Vagina (tissue), 2 donors: ENCODE data around the gene NUP62. TPM values are rescaled to one million over a fixed set of nuclear protein-coding genes. Genes with fewer than 3 reads are reported as not detected.
A peak's percentile ranks its signal among the peaks of the same experiment; 100 is the strongest.

ENCODE experiments used
- DNase-seq, 2 donors: peaks; one replicate each; pipeline ENCODE4 v3.0.0-alpha.2; 2017; ENCODE audit errors: extremely low spot score in 2 of 2
- H3K27ac ChIP-seq: fragments of 200-600 bp; sonication (generic); one replicate; pipeline ENCODE4 v1.5.1; 2019
- H3K27me3 ChIP-seq: fragments of 200-600 bp; sonication (generic); one replicate; pipeline ENCODE4 v1.5.1; 2019
- H3K36me3 ChIP-seq, 2 donors: fragments of 200-600 bp; sonication (generic); one replicate each; pipeline ENCODE4 v1.5.1; 2017 to 2019
- H3K4me1 ChIP-seq: fragments of 200-600 bp; sonication (generic); one replicate; pipeline ENCODE4 v1.5.1; 2019
- H3K4me3 ChIP-seq, 2 donors: fragments of 200-600 bp; sonication (generic); 1 replicate in 1 of 2; 2 replicates in 1 of 2; pipeline ENCODE4 v1.5.1; 2016 to 2019
- H3K9me3 ChIP-seq: fragments of 200-600 bp; sonication (generic); one replicate; pipeline ENCODE4 v1.5.1; 2019
- POLR2A ChIP-seq, 2 donors: fragments of 450-650 bp; IDR thresholded peaks; one replicate each; pipeline ENCODE4 v1.6.1; 2017; ENCODE audit warnings: antibody characterized with exemption in 2 of 2, mild to moderate bottlenecking in 2 of 2, moderate library complexity in 2 of 2
- POLR2AphosphoS5 ChIP-seq, 2 donors: sonication (generic); formaldehyde crosslinking; IDR thresholded peaks; one replicate each; pipeline ENCODE4 v1.9.0; 2017; ENCODE audit warnings: antibody characterized with exemption in 2 of 2, mild to moderate bottlenecking in 2 of 2, low read depth in 1 of 2; ENCODE audit not compliant: insufficient read depth in 1 of 2
- intact Hi-C: fragments of 100-400 bp; cut with DNase I; formaldehyde crosslinking; loops from one replicate; pipeline ENCODE4 v1.15.1; 2023
- total RNA-seq: library from RNA; depleted of rRNA; stranded (reverse); fragments of >200 nt; gene quantifications from one replicate; pipeline ENCODE4 v1.2.3, GENCODE V29; 2016
- TF ChIP-seq, protein P1 (sequence below), 3 experiments: fragments of 450-650 bp in 2 of 3; fragments of 200-600 bp in 1 of 3; sonication (generic) in 1 of 3; IDR thresholded peaks; one replicate each; pipeline ENCODE4 v1.5.1; 2017 to 2019; ENCODE audit warnings: antibody characterized with exemption in 3 of 3, mild to moderate bottlenecking in 2 of 3, moderate library complexity in 2 of 3

The NUP62 gene
- total RNA-seq, 1 donor from 2014 or later = 38.5 TPM

DNA sequence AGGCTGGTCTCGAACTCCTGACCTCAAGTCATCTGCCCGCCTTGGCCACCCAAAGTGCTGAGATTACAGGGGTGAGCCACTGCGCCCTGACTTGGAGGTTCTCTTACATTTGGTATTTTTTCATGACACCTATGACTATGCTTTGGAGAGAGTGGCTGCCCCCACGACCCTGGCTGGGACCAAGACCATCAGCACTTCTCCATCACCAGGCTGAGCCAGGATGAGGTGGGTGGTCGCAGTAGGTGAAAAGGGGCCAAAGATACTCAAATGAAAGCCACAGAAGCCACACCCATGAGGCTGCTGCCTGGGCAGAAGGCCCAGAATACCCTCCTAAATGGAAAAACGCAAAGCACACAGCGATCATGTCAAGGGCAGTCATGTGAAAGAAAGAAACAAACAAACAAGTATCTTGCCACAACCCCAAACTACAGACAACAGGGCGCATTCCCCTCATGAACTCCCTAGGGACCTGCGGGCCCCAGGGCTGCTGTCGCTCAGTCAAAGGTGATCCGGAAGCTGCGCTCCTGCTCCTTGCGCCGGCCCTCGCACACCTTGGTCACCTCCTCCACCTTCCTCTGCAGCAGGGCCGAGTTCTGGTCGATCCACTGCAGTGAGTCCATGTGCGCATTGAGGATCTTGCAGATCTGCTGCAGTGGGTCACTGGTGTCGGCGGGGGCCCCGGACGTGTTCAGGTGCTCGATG is 21.4 kb downstream of the NUP62 start:
- Histone ChIP-seq H3K4me3 (no peak overlapping the region), H3K27ac (no peak overlapping the region), H3K36me3 (peaks cover 0 to 18% of the 10 kb centered on the region in 2 donors), H3K27me3 (no peaks in the 10 kb centered on the region), H3K9me3 (no peaks in the 10 kb centered on the region), H3K4me1 (no peaks in the 10 kb centered on the region)
- TF ChIP-seq POLR2AphosphoS5 (IDR thresholded peaks at IDR 0.05; ENCODE audit: insufficient read depth in 1 of 2, low read depth in 1 of 2) (no peak), POLR2A (IDR thresholded peaks at IDR 0.05) (no peak)
- TF ChIP-seq, protein P1, sequence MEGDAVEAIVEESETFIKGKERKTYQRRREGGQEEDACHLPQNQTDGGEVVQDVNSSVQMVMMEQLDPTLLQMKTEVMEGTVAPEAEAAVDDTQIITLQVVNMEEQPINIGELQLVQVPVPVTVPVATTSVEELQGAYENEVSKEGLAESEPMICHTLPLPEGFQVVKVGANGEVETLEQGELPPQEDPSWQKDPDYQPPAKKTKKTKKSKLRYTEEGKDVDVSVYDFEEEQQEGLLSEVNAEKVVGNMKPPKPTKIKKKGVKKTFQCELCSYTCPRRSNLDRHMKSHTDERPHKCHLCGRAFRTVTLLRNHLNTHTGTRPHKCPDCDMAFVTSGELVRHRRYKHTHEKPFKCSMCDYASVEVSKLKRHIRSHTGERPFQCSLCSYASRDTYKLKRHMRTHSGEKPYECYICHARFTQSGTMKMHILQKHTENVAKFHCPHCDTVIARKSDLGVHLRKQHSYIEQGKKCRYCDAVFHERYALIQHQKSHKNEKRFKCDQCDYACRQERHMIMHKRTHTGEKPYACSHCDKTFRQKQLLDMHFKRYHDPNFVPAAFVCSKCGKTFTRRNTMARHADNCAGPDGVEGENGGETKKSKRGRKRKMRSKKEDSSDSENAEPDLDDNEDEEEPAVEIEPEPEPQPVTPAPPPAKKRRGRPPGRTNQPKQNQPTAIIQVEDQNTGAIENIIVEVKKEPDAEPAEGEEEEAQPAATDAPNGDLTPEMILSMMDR (IDR thresholded peaks at IDR 0.05) = no peak
- no peak for DNase-seq
- intact Hi-C loops = no loop called here

DNA sequence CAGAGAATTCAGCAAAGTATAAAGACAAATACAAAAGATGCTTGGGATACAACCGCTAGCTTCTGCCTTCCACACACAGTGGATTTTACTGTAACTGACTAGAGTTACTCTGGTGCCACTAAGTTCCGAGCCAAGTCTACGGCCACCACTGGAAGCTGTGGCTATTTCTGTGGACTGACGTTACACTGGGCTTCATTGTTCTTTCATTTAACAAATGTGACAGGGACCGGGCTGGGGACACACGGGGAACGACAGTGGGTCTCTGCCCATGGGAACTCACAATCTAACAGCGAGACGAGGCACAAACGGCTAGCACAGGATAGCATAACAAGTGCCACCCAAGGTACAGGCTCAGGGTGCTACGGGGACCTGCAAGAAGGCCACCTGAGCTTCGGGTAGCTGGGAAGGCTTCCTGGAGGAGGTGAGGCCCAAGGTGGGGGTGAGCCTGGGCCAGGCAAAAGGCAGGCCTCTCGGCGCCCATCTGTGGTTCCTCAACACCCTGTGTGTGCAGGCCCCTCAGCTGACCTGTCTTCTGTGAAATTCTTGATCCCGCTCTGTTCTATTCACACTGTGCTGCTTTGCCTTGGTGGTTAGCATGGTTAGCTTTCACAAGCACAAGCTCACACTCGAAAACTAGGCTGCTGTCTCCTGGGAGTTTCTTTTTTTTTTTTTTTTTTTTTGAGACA is 22.3 kb downstream of the NUP62 start:
- intact Hi-C loops = no loop called here
- Histone ChIP-seq H3K27me3 (no peaks in the 10 kb centered on the region), H3K27ac (no peak overlapping the region), H3K4me1 (no peaks in the 10 kb centered on the region), H3K4me3 (no peak overlapping the region), H3K36me3 (peaks cover 0 to 18% of the 10 kb centered on the region in 2 donors), H3K9me3 (no peaks in the 10 kb centered on the region)
- no peak for TF ChIP-seq POLR2A (IDR thresholded peaks at IDR 0.05)
- TF ChIP-seq, protein P1 (IDR thresholded peaks at IDR 0.05) = no peak
- no peak for TF ChIP-seq POLR2AphosphoS5 (IDR thresholded peaks at IDR 0.05; ENCODE audit: insufficient read depth in 1 of 2, low read depth in 1 of 2)
- no peak for DNase-seq

- no peaks in the 10 kb centered on the region for H3K9me3 ChIP-seq
- no peak for TF ChIP-seq POLR2A (IDR thresholded peaks at IDR 0.05)
- TF ChIP-seq, protein P1 (IDR thresholded peaks at IDR 0.05) = no peak
- no peak for TF ChIP-seq POLR2AphosphoS5 (IDR thresholded peaks at IDR 0.05; ENCODE audit: insufficient read depth in 1 of 2, low read depth in 1 of 2)
- no peak for DNase-seq
Measured at GRCh38 chr19:49904136-49904535, 25.2 kb downstream of the NUP62 start.

DNA sequence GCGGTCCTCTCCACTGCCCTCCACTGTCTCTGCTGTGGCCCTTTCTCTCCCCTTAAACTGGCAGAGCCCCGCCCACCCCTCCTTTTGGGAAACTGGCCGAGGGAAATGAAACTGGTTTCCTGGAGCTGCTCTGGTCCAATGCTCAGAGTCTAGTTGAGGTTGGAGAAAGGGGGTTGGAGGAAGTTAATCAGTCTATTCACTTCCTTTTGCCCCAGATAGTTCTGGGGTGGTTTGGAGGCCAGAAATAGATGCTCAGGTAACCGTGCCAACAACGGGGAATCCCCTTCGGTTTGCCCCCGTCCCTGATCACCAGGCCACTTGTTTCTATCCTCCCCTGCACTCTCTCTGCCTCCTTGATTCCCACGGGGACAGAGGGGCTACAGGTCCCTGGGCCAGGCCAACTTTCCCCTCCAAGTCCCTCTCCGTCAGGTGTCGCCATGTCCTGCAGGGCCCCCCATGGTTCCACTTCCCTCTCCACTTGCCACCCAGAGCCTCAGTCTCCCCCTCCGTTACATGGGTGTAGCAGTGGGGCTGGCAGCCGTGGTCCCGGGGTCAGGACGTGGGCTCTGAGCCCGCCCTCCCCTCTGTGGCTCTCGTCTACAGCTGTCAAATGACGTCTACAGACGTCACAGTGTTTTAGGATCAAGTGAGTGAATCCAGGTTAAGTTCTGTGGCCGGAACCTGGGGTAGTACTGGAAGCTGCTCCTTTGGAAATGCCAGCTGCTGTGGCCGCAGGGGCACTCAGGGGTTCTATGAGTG is 32.3 kb downstream of the NUP62 start, which contains the start of gene IL4I1:
Gene IL4I1 (minus strand): TSS at position 25 of the 759 bp plus-strand sequence. CDS start 727 bp downstream, outside the sequence.
- Histone ChIP-seq H3K4me1 (peaks cover 26% of the 10 kb centered on the region), H3K36me3 (no peaks in the 10 kb centered on the region), H3K4me3 (peak within 1 kb of the TSS in 1 of 2 donors; percentile 4), H3K27ac (peak within 1 kb of the TSS; percentile 87), H3K27me3 (no peaks in the 10 kb centered on the region), H3K9me3 (no peaks in the 10 kb centered on the region)
- intact Hi-C loops = loop anchor here (2.0 kb wide), 1 partner anchor 26 kb away; no protein-coding TSS in a partner anchor
- TF ChIP-seq, protein P1 (IDR thresholded peaks at IDR 0.05) = no peak
- no peak for TF ChIP-seq POLR2A (IDR thresholded peaks at IDR 0.05)
- TF ChIP-seq POLR2AphosphoS5 (IDR thresholded peaks at IDR 0.05; ENCODE audit: insufficient read depth in 1 of 2, low read depth in 1 of 2) = no peak
- no peak for DNase-seq

More at GRCh38 chr19:49904136-49904535, 25.2 kb downstream of the NUP62 start:
- Histone ChIP-seq H3K27ac (no peak overlapping the region), H3K36me3 (peaks cover 0 to 14% of the 10 kb centered on the region in 2 donors), H3K27me3 (no peaks in the 10 kb centered on the region), H3K4me3 (no peak overlapping the region), H3K4me1 (no peaks in the 10 kb centered on the region)
- intact Hi-C loops = no loop called here
